HG03432 (cell line): ENCODE data around the gene GTF3C2.

ENCODE experiments used
- ATAC-seq: cut with Tn5 transposase; IDR thresholded peaks from one replicate; pipeline ENCODE4 v1.9.1; 2021; ENCODE audit warnings: mild to moderate bottlenecking, moderate library complexity; ENCODE audit not compliant: unreplicated experiment

Gene GTF3C2

DNA sequence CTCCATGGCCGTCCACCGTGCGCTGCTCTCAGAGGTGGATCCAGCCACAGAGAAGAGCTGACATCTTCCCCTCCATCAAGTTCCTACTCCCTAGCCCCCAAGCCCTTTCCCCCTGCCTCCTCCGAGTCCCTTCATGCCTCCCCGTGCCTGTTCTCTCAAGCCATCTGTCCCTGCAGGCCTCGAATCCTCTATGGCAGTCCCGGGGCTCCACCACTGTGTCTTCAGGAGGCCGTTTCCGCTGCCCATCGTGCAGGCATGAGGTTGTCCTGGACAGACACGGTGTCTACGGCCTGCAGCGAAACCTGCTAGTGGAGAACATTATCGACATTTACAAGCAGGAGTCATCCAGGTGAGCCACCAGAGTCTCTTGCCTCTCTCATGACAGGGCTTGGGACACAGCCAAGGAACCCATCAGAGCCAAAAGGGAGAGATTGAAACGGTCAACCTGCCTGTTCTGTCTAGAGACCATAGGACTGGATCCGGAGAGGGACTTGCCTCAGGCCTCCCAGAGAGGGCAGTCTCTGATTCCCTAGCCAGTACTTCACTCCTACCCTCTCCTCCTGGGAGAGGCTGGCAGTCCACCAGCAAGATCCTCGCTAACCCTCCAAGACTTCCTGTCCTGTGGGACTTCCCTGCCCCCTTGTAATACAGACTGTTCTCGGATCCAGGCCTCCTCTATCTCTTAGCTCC, 58.0 kb downstream of the GTF3C2 start:
- ATAC-seq = no peak

DNA sequence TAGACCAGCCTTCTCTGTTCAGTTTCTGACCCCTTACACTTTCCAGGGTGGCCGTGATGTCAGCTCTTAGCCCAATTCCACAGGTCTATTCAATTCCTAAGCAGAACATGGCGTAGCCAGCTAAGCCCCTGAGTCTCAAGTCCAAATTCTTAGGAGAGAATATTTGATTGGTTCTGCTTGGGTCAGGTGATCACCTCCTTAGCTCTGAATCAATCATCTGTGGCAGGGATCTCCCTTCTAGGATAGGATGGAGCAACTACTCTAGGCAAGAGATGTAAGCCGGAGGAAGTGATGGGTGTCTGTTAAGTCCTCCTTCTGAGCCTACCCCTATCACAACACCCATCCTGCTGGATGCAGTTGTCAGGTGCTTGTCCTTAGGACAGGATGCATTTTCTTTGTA, 59.4 kb downstream of the GTF3C2 start:
- ATAC-seq = no peak

DNA sequence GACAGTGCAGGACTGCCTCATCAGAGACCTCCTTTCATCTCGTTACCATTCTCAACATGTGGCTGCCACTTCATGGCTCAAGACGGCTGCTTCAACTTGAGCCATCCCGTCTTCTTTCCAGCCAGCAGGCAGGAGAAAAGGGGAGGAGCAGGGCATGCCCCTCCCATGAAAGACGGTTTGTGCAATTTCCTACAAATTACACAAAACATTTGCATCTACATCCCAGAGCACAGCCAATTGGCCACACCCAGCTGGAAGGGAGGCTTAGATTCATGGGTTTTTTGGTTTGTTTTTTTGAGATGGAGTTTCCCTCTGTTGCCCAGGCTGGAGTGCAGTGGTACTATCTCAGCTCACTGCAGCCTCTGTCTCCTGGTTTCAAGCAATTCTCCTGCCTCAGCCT, 60.1 kb downstream of the GTF3C2 start:
- no peak for ATAC-seq

DNA sequence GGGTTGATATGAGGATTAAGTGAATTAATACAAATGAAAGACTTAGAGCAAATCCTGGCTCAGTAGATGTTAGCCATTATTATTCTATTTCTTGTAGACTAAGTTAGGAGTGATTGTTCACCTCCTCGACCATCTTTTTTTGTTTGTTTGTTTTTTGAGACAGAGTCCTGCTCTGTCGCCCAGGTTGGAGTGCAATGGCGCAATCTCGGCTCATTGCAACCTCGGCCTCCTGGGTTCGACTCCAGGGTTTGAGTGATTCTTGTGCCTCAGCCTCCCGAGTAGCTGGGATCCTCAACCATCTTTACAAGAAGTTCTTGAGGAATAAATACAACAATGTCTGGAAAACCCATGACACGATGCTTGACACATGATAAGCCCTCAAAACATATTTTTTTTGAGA, 61.6 kb downstream of the GTF3C2 start:
- no peak for ATAC-seq

DNA sequence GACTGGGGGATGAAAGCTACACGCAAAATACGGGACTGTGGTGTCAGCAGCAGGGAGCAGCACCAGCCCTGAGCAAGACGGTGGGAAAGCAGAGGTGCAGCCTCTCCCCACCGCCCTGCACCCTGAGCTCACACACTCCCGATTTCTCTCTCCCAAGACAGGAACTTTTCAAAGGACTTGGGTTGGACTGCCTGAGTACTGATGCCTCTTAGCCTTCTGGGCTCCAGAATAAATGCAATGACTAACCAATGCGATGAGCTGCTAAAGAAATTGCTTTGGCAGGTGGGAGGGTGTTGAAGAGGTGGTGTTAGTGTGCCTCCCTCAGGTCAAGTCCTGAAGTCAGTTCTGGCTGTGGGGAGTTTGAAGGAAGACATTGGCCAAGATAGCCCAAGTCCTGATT, 64.7 kb downstream of the GTF3C2 start:
- no peak for ATAC-seq

DNA sequence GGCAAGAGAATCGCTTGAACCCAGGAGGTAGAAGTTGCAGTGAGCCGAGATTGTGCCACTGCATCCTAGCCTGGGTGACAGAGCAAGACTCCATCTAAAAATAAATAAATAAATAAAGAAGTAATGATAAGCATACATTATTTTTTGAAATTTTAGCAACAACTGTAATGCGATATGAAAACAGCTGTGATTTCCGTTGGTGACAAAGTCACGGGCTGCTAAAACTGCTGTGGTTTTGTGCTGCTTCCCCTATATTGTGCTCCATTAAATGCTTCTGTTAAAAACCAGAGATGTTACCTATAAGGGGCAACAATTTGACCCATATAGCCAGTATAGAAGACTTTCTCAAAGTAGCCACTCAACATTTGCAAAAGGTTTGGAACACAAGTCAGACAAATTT, 66.0 kb downstream of the GTF3C2 start:
- ATAC-seq = no peak

DNA sequence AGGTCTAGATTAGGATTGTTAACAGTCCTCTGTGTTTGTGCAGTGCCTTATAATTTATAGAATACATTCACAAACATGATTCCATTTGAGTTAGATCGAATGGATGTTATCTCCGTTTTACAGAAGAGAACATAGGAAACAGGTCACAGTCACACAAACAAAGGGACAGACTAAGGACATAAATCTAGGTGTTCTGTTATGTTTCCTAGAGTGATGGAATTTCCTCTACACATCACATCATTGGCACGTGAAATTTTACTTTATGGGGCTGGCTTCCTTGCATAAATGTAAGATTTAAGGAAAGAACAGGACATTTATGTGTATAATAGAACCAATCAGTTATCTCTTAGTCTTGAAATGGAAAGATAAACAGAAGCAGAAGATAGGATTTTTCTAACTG, 68.0 kb downstream of the GTF3C2 start:
- ATAC-seq = no peak

DNA sequence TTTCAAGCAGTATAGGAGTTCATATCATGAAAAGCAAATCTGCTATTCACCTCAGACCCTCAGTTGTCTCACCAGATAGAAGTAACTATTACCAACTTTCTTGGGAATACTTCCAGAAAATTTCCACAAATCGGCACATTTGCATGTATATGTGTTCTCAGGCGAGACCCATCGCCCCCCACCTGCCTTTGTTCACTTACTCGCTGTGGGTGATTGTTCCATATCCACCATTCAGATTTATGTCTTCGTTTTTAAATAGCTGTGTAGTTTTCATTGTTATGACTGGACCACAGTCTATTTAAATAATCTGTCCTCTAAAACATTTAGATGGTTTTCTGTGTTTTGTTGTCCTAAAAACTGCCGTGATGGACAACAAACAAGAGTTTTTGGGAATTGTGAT, 71.1 kb downstream of the GTF3C2 start:
- no peak for ATAC-seq

DNA sequence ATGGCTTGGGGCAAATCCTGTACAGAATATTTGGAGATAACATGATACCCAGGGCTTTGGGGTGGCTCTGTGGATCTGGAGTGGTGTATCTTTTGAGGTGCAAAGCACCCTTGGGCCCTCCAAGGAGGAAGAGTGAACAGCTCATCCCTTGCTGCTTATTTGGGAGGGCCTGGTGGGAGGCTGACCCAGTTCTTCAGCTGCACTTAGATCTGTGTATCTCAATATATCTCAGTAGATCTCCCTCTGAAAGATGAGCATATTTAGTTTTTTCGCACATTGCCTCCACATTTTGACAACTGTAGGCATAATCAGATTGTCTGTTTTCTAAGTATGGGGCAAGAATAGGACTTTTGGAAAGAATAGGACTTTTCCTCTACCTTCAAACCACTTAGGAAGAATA, 71.6 kb downstream of the GTF3C2 start:
- ATAC-seq = no peak

DNA sequence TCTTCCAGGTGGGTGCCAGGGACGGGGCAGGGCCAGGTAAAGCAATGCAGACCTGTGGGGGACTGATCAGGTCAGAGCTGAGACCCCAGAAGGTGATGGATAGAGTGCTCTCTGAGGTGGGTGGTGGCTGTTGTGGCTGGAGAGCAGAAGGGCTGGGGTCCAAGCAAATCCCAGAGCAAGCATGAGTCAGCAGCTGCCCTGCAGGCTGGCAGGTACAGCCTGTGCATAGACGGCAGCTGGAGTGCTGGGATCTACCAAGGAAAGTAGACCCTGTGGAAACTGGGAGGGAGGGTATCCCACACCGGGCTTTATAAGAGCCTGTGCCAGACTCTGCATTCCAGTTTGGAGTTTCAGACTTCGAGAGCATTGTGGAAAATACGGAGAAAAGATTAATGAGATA, 73.7 kb downstream of the GTF3C2 start:
- no peak for ATAC-seq

DNA sequence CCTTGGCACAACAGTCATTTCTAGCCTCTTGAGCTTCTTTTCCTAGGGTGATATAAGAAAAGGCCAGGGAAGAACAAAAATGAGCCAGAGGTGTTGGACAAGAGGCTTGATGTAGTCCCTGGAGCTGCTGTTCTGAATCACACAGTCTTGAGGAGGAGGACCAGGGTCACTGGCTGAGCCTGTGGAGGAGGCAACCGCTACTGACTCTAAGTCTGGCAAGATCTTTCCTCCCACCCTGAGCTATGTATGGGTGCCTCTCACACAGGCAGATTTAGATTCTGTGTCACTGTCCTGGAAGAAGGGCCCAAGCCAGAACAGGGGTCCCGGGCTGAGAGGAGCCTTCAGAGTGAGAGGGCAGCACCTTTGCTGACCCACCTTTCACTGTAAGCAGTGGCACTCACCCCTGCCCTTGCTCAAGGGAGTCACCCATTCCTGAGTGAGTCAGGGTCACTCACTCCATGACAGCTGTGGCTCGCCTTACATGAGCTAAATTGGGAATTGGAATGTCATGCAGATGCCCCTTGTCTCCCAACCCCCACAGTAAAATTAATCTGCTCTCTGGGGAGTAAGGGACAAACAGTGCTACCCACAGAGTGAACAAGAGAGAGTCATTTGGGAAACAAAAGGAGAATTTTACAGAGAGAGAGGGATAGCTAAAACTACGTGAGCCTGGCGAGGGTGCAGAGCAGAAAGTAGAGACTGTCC, 74.6 kb downstream of the GTF3C2 start, which contains the start of gene TRIM54:
TRIM54 (plus strand) TSS at position 575 of the 705 bp plus-strand sequence. CDS start 303 bp downstream, outside the sequence.
- ATAC-seq = no peak

DNA sequence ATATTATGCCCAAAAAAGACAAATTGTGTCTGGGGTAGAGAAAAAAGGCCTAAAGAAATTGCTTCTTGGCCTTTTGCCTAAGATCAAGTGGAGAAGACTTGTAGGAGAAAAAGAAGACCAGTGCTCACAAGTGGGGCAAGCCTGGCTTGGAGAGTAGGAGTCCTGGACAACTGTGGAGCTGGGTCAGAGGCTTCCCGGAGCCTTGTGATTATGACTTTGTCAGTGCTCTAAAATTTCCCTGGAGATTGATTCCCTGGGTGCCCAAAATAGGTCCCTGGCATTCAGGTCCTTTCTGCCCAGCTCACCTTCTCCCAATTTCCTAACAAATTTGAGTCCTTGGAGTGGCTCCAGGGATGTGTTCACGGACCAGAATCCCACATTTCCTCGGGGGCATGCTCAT, 75.1 kb downstream of the GTF3C2 start:
- ATAC-seq = no peak

DNA sequence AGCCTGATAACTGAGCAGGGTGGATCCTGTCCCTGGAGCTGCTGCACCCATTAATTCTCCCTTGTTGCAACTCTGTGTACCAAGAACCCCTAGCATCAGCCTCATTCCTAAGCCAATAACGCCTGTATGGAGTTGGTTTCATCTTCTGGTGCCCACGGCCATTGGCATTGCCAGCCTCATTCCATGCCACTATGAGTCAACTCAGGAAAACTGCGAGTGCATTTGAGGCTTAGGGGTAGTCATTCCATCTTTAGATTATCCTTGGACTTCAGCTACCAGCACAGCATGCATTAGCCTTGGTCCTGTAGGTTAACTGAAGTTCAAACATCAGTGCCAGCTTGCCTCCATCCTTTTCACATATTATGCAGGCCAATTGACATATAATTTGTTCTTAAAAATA, 75.7 kb downstream of the GTF3C2 start:
- ATAC-seq = no peak

DNA sequence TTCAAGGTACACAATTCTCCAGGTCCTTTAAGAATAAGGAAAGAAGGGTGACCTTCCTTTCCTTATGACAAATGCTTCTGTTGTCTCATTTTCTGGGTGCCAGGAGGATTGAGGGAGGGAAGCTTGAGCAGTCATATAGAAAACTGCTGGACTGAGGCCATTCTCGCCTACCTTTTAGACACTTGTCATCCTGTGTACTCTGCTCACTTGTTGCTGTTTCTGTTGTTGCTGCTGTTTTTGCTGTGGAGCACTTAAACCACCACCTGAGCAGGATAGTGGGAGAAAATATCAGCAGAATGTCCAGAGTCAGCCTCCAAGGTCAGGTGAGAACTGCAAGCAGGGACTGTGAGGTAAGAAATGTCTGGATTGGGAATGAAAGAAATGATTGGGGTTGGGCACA, 78.6 kb downstream of the GTF3C2 start:
- ATAC-seq = no peak
